GM18867 (cell line): ENCODE results near the gene CD79A.

Experiments
- ATAC-seq: cut with Tn5 transposase; IDR thresholded peaks from one replicate; pipeline ENCODE4 v1.9.1; 2021; ENCODE audit warnings: mild to moderate bottlenecking, moderate library complexity; ENCODE audit not compliant: unreplicated experiment

CD79A gene

DNA sequence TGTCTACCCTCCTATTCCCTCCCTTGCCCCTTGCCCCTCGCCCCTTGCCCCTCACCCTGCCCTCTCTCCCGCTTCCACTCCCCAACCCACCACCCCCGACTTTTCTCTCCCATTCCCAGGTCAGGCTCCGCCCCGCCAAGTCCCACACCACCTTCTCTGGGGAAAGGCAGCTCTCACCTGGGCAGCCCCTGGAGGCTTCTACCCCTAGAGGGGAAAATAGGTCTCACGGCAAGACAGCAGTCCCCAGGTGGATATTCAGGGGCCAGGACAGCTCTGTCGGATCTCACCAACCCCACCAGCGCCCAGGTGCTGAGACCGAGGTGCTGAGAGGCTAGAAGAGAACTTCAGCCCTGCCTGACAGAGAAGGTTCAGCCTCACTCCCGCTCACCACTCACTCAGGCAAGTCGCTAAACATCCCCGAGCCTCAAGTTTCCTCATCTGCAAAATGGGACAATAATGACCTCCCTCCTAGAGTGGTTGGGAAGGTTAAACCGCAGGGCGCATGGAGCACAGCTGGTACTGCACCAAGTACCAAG lies 52.5 kb downstream of the CD79A start:
- ATAC-seq: no peak

DNA sequence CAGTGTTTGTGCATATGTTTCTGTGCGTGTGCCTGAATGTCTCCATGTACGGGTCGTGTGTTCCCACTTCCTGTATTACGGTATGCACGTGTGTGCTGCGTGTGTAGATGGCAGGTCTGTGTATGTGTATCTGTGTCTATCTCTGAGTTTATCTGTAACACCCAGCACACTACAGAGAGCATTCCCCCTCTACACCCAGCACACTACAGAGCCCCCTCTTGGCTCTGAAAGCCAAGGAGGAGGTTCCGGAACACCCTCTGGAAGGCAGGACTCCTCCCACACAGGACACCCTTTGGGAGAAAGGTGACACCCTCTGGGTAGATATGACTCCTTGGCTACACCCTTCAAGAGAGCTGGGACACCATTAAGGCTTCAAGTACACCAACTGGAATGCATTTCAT lies 53.2 kb downstream of the CD79A start:
- no peak for ATAC-seq
